ENCODE results near the gene RBM38. TPM values are rescaled to one million over a fixed set of nuclear protein-coding genes. Genes with fewer than 3 reads are reported as not detected.

The RBM38 gene
- total and polyA plus RNA-seq, 9 of the 15 experiments (the other 6 are each of a cell fraction or from before 2014, with no cell fraction given) = 0.28 to 82.4 (median 33.2) TPM

GRCh38 chr20:57409672-57410397 lies 18.6 kb downstream of the RBM38 start (continued):
- no peak for TF ChIP-seq TAF1 (IDR thresholded peaks at IDR 0.05; ENCODE audit: control insufficient read depth, extremely low read depth, insufficient read depth, low read length, severe bottlenecking)
- TF ChIP-seq ZNF431 (CRISPR knock-in tag; IDR thresholded peaks at IDR 0.05) = 0 out of 2 replicates have a peak, but pooled peaks have one; percentile 20
- no peak for TF ChIP-seq SP2 (IDR thresholded peaks at IDR 0.05; ENCODE audit: extremely low read depth, low read depth, low read length, poor library complexity, severe bottlenecking)
- TF ChIP-seq, protein P1, sequence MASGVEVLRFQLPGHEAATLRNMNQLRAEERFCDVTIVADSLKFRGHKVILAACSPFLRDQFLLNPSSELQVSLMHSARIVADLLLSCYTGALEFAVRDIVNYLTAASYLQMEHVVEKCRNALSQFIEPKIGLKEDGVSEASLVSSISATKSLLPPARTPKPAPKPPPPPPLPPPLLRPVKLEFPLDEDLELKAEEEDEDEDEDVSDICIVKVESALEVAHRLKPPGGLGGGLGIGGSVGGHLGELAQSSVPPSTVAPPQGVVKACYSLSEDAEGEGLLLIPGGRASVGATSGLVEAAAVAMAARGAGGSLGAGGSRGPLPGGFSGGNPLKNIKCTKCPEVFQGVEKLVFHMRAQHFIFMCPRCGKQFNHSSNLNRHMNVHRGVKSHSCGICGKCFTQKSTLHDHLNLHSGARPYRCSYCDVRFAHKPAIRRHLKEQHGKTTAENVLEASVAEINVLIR (CRISPR knock-in tag; IDR thresholded peaks at IDR 0.05) = peak; percentile 32; the same call in 1 of the 2 replicates
- TF ChIP-seq CXXC5 (CRISPR knock-in tag; IDR thresholded peaks at IDR 0.05) = peak; percentile 80
- TF ChIP-seq, protein P2, sequence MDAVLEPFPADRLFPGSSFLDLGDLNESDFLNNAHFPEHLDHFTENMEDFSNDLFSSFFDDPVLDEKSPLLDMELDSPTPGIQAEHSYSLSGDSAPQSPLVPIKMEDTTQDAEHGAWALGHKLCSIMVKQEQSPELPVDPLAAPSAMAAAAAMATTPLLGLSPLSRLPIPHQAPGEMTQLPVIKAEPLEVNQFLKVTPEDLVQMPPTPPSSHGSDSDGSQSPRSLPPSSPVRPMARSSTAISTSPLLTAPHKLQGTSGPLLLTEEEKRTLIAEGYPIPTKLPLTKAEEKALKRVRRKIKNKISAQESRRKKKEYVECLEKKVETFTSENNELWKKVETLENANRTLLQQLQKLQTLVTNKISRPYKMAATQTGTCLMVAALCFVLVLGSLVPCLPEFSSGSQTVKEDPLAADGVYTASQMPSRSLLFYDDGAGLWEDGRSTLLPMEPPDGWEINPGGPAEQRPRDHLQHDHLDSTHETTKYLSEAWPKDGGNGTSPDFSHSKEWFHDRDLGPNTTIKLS (IDR thresholded peaks at IDR 0.05; ENCODE audit: borderline replicate concordance, low read depth) = 0 out of 2 replicates have a peak, but pooled peaks have one; percentile 60
- peak; percentile 24; the same call in 1 of the 2 replicates for TF ChIP-seq MAFK (IDR thresholded peaks at IDR 0.05; ENCODE audit: low read length)
- TF ChIP-seq, protein P3, sequence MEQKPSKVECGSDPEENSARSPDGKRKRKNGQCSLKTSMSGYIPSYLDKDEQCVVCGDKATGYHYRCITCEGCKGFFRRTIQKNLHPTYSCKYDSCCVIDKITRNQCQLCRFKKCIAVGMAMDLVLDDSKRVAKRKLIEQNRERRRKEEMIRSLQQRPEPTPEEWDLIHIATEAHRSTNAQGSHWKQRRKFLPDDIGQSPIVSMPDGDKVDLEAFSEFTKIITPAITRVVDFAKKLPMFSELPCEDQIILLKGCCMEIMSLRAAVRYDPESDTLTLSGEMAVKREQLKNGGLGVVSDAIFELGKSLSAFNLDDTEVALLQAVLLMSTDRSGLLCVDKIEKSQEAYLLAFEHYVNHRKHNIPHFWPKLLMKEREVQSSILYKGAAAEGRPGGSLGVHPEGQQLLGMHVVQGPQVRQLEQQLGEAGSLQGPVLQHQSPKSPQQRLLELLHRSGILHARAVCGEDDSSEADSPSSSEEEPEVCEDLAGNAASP (IDR thresholded peaks at IDR 0.05) = no peak
- TF ChIP-seq SMAD1 (IDR thresholded peaks at IDR 0.05; ENCODE audit: low read depth, low read length, partially characterized antibody) = peak; percentile 56
- peak; percentile 74; the same call in 1 of the 2 replicates for TF ChIP-seq ETV5 (CRISPR knock-in tag; IDR thresholded peaks at IDR 0.05; ENCODE audit: low read depth)
- TF ChIP-seq TAF7 (tag; IDR thresholded peaks at IDR 0.05) = no peak
- TF ChIP-seq TOE1 (IDR thresholded peaks at IDR 0.05; ENCODE audit: borderline replicate concordance) = 0 out of 2 replicates have a peak, but pooled peaks have one; percentile 59
- no peak for TF ChIP-seq TOE1 (CRISPR knock-in tag; IDR thresholded peaks at IDR 0.05; ENCODE audit: borderline replicate concordance, low read depth)
- peak; percentile 55; the same call in 1 of the 2 replicates for TF ChIP-seq SMAD3 (CRISPR knock-in tag; conservative IDR thresholded peaks at IDR 0.05)
- TF ChIP-seq ZC3H11A (IDR thresholded peaks at IDR 0.05; ENCODE audit: low read depth, low read length) = no peak
- TF ChIP-seq RFX5 (IDR thresholded peaks at IDR 0.05; ENCODE audit: low read depth, low read length) = no peak
- 0 out of 2 replicates have a peak, but pooled peaks have one; percentile 46 for TF ChIP-seq FOXP1 (CRISPR knock-in tag; IDR thresholded peaks at IDR 0.05)
- TF ChIP-seq SMARCC2 (IDR thresholded peaks at IDR 0.05; ENCODE audit: low read depth) = peak; percentile 94
- TF ChIP-seq NFATC3 (IDR thresholded peaks at IDR 0.05) = 0 out of 2 replicates have a peak, but pooled peaks have one; percentile 51
- TF ChIP-seq, protein P4, sequence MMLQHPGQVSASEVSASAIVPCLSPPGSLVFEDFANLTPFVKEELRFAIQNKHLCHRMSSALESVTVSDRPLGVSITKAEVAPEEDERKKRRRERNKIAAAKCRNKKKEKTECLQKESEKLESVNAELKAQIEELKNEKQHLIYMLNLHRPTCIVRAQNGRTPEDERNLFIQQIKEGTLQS (IDR thresholded peaks at IDR 0.05) = peak; percentile 53; the same call in 1 of the 2 replicates
- TF ChIP-seq, protein P4 (CRISPR knock-in tag; conservative IDR thresholded peaks at IDR 0.05) = 0 out of 2 replicates have a peak, but pooled peaks have one; percentile 29
- peak; percentile 32 for TF ChIP-seq BRD9 (IDR thresholded peaks at IDR 0.05; ENCODE audit: low read depth, partially characterized antibody)
- TF ChIP-seq NFE2L1 (tag; IDR thresholded peaks at IDR 0.05; ENCODE audit: borderline replicate concordance, low read depth) = no peak
